Neutrophil (primary cell): ENCODE results near the gene AKNA.

Experiments
- H3K27ac ChIP-seq: fragments of 200-600 bp; sonication (generic); 2 replicates; pipeline ENCODE4 v1.5.1; 2016; ENCODE audit warnings: mild to moderate bottlenecking, moderate library complexity
- H3K27me3 ChIP-seq: fragments of 200-600 bp; sonication (generic); 2 replicates; pipeline ENCODE4 v1.6.0; 2016; ENCODE audit warnings: mild to moderate bottlenecking
- H3K36me3 ChIP-seq: fragments of 200-600 bp; sonication (generic); 2 replicates; pipeline ENCODE4 v1.5.1; 2017
- H3K4me1 ChIP-seq, 2 experiments: fragments of 200-600 bp in 1 of 2; sonication (generic) in 1 of 2; 1 replicate in 1 of 2; 2 replicates in 1 of 2; pipeline versions ENCODE4 v1.5.1 to v1.6.1; 2013 to 2016; ENCODE audit warnings: low read depth in 1 of 2, low read length in 1 of 2, mild to moderate bottlenecking in 1 of 2, moderate library complexity in 1 of 2; ENCODE audit not compliant: control insufficient read depth in 1 of 2, insufficient read depth in 1 of 2
- H3K4me3 ChIP-seq, 2 experiments: fragments of 200-600 bp in 1 of 2; sonication (generic) in 1 of 2; 1 replicate in 1 of 2; 2 replicates in 1 of 2; pipeline ENCODE4 v1.5.1; 2013 to 2016; ENCODE audit warnings: low read depth in 1 of 2, low read length in 1 of 2, mild to moderate bottlenecking in 1 of 2, moderate library complexity in 1 of 2
- H3K9me3 ChIP-seq: fragments of 200-600 bp; sonication (generic); 2 replicates; pipeline ENCODE4 v1.5.1; 2016
- CTCF ChIP-seq: fragments of 200-600 bp; sonication (generic); IDR thresholded peaks from 2 replicates; pipeline ENCODE4 v1.5.1; 2016; ENCODE audit warnings: antibody characterized with exemption

AKNA gene

DNA sequence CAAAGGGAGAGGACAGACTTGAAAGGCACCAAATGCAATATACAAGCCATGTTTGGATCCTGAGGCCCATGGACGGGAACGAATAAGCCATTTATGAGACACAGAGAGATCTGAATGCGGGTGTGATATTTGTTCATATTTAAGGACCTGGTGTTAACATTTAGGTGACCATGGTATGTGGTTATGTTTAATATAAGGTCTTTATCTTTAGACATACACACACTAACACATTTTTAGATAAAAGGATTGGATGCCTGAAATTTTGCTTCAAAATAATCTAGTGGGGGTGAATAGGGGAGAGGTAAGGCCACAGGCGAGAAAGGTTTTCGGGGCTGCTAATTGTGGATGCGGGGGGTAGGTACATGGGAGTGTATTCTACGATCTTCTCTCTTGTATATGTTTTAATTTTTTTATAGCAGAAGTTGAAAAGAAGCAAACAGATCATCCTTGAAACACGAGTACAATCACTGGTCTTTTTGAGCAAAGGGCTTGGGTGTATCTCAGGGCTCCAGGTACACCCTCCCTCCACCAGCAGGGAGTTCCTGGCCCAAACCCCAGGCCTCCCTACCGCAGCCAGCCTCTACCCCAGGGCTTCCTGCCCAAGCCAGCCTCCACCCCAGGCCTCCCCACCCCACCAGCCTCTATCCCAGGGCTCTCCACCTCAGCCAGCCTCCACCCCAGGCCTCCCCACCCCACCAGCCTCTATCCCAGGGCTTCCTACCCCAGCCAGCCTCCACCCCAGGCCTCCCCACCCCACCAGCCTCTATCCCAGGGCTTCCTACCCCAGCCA lies 12.2 kb downstream of the AKNA start:
- Histone ChIP-seq H3K4me3 (peak overlapping the region in 1 of 2 experiments; percentile 28), H3K36me3 (peaks cover 75% of the 10 kb centered on the region), H3K27ac (peak overlapping the region; percentile 98), H3K4me1 (peaks cover 95 to 97% of the 10 kb centered on the region in 2 experiments), H3K27me3 (no peaks in the 10 kb centered on the region), H3K9me3 (no peaks in the 10 kb centered on the region)
- TF ChIP-seq CTCF, result no peak

GRCh38 chr9:114374936-114375335 lies 12.8 kb downstream of the AKNA start:
- Histone ChIP-seq H3K36me3 (peaks cover 73% of the 10 kb centered on the region), H3K4me1 (peaks cover 95 to 97% of the 10 kb centered on the region in 2 experiments), H3K4me3 (peak overlapping the region in 1 of 2 experiments; percentile 28), H3K27me3 (no peaks in the 10 kb centered on the region), H3K27ac (peak overlapping the region; percentile 98), H3K9me3 (no peaks in the 10 kb centered on the region)
- TF ChIP-seq CTCF, result no peak

DNA sequence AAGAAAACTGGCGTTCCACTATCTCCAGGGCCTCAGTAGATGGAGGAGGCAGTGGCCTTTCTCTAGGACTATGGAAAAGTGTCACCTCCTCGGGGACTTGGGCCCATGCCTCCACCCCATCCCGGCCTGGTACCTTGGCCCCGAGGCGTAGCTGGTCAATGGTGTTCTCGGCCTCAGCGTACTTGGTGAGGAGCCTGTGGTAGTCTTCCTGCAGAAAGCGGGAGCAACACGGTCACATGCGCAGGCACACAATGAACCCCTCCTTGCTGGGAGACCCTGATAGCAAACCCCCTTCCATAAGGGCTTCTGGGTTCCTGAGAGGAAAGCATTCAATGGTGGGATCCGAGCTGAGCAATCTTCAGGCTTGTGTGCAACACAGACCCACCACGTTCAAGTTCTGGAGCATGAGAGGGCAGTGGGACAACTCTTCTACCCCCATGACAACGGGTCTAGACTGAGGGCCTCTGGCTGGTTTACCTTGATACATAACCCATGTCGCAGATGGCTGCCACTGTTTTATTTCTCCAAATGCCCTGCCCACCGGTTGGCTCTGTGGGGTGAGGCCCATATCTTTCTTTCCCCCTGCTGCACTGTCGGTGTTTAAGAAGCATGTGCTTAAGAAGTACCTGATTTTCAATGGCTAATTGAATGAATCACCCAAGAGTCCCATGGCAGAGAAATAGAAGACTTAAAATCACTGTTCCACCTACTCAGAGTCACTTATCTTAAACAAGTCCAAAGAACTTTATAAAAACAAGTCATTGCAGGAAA lies 13.6 kb downstream of the AKNA start:
- Histone ChIP-seq H3K9me3 (no peaks in the 10 kb centered on the region), H3K4me3 (peak overlapping the region; percentile 41 to 66), H3K36me3 (peaks cover 73% of the 10 kb centered on the region), H3K27ac (peak overlapping the region; percentile 98), H3K27me3 (no peaks in the 10 kb centered on the region), H3K4me1 (peaks cover 95 to 97% of the 10 kb centered on the region in 2 experiments)
- no peak for TF ChIP-seq CTCF

- Histone ChIP-seq H3K4me3 (peak overlapping the region; percentile 57 to 66), H3K27me3 (no peaks in the 10 kb centered on the region), H3K36me3 (peaks cover 73% of the 10 kb centered on the region), H3K27ac (peak overlapping the region; percentile 98), H3K9me3 (no peaks in the 10 kb centered on the region), H3K4me1 (peaks cover 95 to 97% of the 10 kb centered on the region in 2 experiments)
- TF ChIP-seq CTCF, result peak; percentile 56
Measured at GRCh38 chr9:114372921-114373448, 14.8 kb downstream of the AKNA start.

DNA sequence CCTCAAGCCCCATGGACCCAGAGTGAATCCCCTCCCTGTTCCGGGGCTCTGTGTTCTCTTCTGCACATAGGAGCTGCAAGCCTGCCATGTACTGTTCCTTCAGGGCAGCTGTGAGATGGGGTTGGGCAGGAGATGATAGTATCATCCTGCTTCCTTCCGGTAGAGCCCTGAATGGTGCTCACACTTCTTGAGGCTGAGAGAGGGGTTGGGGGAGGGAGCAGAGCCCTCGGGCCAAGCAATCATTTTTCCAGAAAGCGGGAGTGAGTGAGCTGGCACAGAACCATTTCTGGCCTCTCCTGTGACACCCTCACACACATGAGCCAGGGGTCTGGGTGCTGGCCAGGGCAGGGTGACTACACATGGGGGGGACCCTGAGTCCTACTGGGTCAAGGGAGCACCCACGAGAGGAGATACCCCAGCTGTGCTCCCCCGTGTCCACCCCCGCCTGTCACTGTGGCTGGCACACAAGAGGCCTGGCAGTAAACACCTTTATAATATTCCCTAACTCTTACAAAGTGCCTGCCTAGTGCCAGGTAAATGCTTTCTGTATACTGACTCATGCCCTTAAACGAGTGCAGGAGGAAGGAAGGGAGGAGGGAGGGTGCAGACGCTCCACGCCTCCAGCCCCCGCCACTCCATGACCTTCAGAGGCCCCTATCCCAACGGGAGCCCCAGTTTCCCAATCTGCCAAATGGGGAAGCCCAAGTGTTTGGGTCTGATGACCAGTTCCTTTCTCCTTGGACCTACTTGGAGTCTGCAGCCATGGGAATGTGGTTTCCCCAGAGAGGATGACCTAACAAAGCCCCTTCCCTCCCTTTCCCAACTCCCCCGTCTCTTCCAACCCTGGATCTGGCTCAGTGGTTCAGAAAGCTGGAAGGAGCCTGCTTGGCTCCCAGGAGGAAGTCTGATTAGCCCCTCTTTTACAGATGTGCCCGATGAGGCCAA lies 15.5 kb downstream of the AKNA start:
- TF ChIP-seq CTCF, result no peak
- Histone ChIP-seq H3K4me1 (peaks cover 95 to 97% of the 10 kb centered on the region in 2 experiments), H3K36me3 (peaks cover 73% of the 10 kb centered on the region), H3K27me3 (no peaks in the 10 kb centered on the region), H3K27ac (peak overlapping the region; percentile 98), H3K9me3 (no peaks in the 10 kb centered on the region), H3K4me3 (peak overlapping the region; percentile 57 to 66)
